Sigmoid colon (tissue), 4 donors: ENCODE data around the gene NLRX1.

ENCODE experiments used
- POLR2A ChIP-seq, 2 donors: fragments of 450-650 bp; IDR thresholded peaks; one replicate each; pipeline ENCODE4 v1.6.1; 2016; ENCODE audit warnings: antibody characterized with exemption in 2 of 2, mild to moderate bottlenecking in 2 of 2, moderate library complexity in 2 of 2
- POLR2AphosphoS5 ChIP-seq, 4 donors: sonication (generic); formaldehyde crosslinking; IDR thresholded peaks; one replicate each; pipeline ENCODE4 v1.6.1; 2017; ENCODE audit warnings: antibody characterized with exemption in 4 of 4
- TF ChIP-seq, protein P1 (sequence below), 4 experiments: fragments of 450-650 bp in 3 of 4; fragments of 200-600 bp in 1 of 4; IDR thresholded peaks; one replicate each; pipeline ENCODE4 v1.5.1; 2016 to 2019; ENCODE audit warnings: antibody characterized with exemption in 4 of 4, mild to moderate bottlenecking in 3 of 4, moderate library complexity in 2 of 4

DNA sequence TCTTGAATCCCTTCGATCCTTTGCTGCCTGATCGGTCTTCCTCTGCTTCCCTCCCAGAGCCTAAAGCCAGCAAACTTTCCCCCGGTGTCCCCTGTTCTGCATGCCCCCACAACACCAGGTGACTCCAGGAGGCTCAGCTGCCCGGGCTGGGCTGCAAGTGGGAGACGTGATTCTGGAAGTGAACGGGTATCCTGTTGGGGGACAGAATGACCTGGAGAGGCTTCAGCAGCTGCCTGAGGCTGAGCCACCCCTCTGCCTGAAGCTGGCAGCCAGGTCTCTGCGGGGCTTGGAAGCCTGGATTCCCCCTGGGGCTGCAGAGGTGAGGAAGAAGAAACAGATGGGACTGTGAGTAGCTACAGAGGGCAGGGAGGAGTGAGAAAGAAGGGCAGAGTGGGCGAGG, 20.4 kb downstream of the NLRX1 start:
- TF ChIP-seq, protein P1, sequence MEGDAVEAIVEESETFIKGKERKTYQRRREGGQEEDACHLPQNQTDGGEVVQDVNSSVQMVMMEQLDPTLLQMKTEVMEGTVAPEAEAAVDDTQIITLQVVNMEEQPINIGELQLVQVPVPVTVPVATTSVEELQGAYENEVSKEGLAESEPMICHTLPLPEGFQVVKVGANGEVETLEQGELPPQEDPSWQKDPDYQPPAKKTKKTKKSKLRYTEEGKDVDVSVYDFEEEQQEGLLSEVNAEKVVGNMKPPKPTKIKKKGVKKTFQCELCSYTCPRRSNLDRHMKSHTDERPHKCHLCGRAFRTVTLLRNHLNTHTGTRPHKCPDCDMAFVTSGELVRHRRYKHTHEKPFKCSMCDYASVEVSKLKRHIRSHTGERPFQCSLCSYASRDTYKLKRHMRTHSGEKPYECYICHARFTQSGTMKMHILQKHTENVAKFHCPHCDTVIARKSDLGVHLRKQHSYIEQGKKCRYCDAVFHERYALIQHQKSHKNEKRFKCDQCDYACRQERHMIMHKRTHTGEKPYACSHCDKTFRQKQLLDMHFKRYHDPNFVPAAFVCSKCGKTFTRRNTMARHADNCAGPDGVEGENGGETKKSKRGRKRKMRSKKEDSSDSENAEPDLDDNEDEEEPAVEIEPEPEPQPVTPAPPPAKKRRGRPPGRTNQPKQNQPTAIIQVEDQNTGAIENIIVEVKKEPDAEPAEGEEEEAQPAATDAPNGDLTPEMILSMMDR (IDR thresholded peaks at IDR 0.05), result no peak
- no peak for TF ChIP-seq POLR2A (IDR thresholded peaks at IDR 0.05)
- no peak for TF ChIP-seq POLR2AphosphoS5 (IDR thresholded peaks at IDR 0.05)
